Activated gamma-delta T cell treated with anti-CD3 and anti-CD28 coated beads, Interleukin-2, amount 50 U/mL, for 16 hours (primary cell): Measurements from ENCODE around the gene FNDC11.

ENCODE experiments used
- DNase-seq: peaks from one replicate; pipeline ENCODE4 v3.0.0-alpha.2; 2020; ENCODE audit warnings: low read depth

The FNDC11 gene

GRCh38 chr20:63525971-63526370, 28.0 kb upstream of the FNDC11 start:
- DNase-seq = no peak

GRCh38 chr20:63527184-63527583, 26.8 kb upstream of the FNDC11 start:
- DNase-seq = no peak

- no peak for DNase-seq
Measured at GRCh38 chr20:63529180-63529860, 24.6 kb upstream of the FNDC11 start.

- no peak for DNase-seq
Measured at GRCh38 chr20:63529861-63530787, 23.8 kb upstream of the FNDC11 start.

GRCh38 chr20:63530788-63531160, 23.2 kb upstream of the FNDC11 start:
- DNase-seq = no peak

- no peak for DNase-seq
Measured at GRCh38 chr20:63531686-63532448, 22.1 kb upstream of the FNDC11 start.

GRCh38 chr20:63532449-63532971, 21.4 kb upstream of the FNDC11 start:
- no peak for DNase-seq

- no peak for DNase-seq
Measured at GRCh38 chr20:63533388-63533787, 20.6 kb upstream of the FNDC11 start.

GRCh38 chr20:63533871-63534393, 20.0 kb upstream of the FNDC11 start:
- no peak for DNase-seq

GRCh38 chr20:63534427-63534830, 19.5 kb upstream of the FNDC11 start:
- DNase-seq = no peak

GRCh38 chr20:63534831-63535651, 18.9 kb upstream of the FNDC11 start:
- no peak for DNase-seq

GRCh38 chr20:63536241-63536977, 17.6 kb upstream of the FNDC11 start:
- no peak for DNase-seq

GRCh38 chr20:63536997-63537524, 16.9 kb upstream of the FNDC11 start, which contains the start of gene PTK6:
PTK6 (minus strand) TSS chr20:63537376; CDS start chr20:63537314, 62 bp downstream.
- no peak for DNase-seq

- peak; percentile 90 for DNase-seq
Measured at GRCh38 chr20:63537525-63538203, 16.3 kb upstream of the FNDC11 start.

- DNase-seq = no peak
Measured at GRCh38 chr20:63538204-63539091, 15.5 kb upstream of the FNDC11 start.

GRCh38 chr20:63539092-63539430, 14.9 kb upstream of the FNDC11 start:
- DNase-seq = no peak

- DNase-seq = no peak
Measured at GRCh38 chr20:63539441-63540370, 14.3 kb upstream of the FNDC11 start.
